Neural cell (in vitro differentiated cells): Measurements from ENCODE around the gene MRPL34.

Source experiments
- CTCF ChIP-seq: fragments of 450-650 bp; IDR thresholded peaks from 2 replicates; pipeline ENCODE4 v1.5.1; 2014; ENCODE audit warnings: antibody characterized with exemption, mild to moderate bottlenecking, moderate library complexity; ENCODE audit not compliant: poor library complexity, severe bottlenecking
- EZH2 ChIP-seq: fragments of 200-600, 300-800 bp; shearing (Covaris generic), sonication (generic); IDR thresholded peaks from 2 replicates; pipeline ENCODE4 v1.6.1; 2014; ENCODE audit warnings: antibody characterized with exemption, low read length, borderline replicate concordance, mild to moderate bottlenecking; ENCODE audit not compliant: insufficient read depth, poor library complexity, severe bottlenecking
- POLR2AphosphoS5 ChIP-seq: IDR thresholded peaks from 2 replicates; pipeline ENCODE4 v1.6.1; 2012

- TF ChIP-seq EZH2 (no peak), POLR2AphosphoS5 (no peak), CTCF (no peak)
Measured at GRCh38 chr19:17323964-17324332, 18.3 kb downstream of the MRPL34 start.
